ENCODE measurements around the gene RPL13A.

GRCh38 chr19:49498475-49498874 is 11.1 kb downstream of the RPL13A start:
- TF ChIP-seq SUZ12 (IDR thresholded peaks at IDR 0.05; ENCODE audit: extremely low read depth, insufficient read depth, insufficient read length) (no peak), ZNF274 (IDR thresholded peaks at IDR 0.05; ENCODE audit: low read depth, low read length) (no peak)

Data from NT2/D1 (cell line).